Spleen (tissue), 7 donors: ENCODE data around the gene DMWD.

Experiments used
- CTCF ChIP-seq, 11 experiments: fragments of 200-600 bp in 7 of 11; fragments of 450-650 bp in 4 of 11; sonication (generic) in 4 of 11; IDR thresholded peaks in 8 of 11; conservative IDR thresholded peaks in 3 of 11; 1 replicate in 7 of 11; 2 replicates in 4 of 11; pipeline versions ENCODE4 v1.4.0 to v1.8.0; 2016 to 2021; ENCODE audit warnings: antibody characterized with exemption in 11 of 11, inconsistent platforms in 4 of 11, mild to moderate bottlenecking in 1 of 11
- POLR2A ChIP-seq, 3 donors: fragments of 450-650 bp; IDR thresholded peaks; one replicate each; pipeline ENCODE4 v1.5.1; 2017; ENCODE audit warnings: antibody characterized with exemption in 3 of 3, mild to moderate bottlenecking in 1 of 3
- POLR2AphosphoS5 ChIP-seq, 3 donors: sonication (generic); formaldehyde crosslinking; IDR thresholded peaks; one replicate each; pipeline ENCODE4 v1.5.1; 2017; ENCODE audit warnings: antibody characterized with exemption in 3 of 3
- donor health status: DM: no; HTN: no; CAD: no; lungs with moderate emphysema.
- donor health status: DM: no; HTN: no; CAD: no.
- donor health status: DM: no; HTN: no; CAD: no.

GRCh38 chr19:45805719-45806118 is 13.1 kb upstream of the DMWD start:
- TF ChIP-seq CTCF (IDR thresholded peaks at IDR 0.05 in 8 of 11, conservative IDR thresholded peaks at IDR 0.05 in 3 of 11), result no peak
- no peak for TF ChIP-seq POLR2A (IDR thresholded peaks at IDR 0.05)
- no peak for TF ChIP-seq POLR2AphosphoS5 (IDR thresholded peaks at IDR 0.05)
